Stimulated activated CD8-positive, alpha-beta memory T cell treated with anti-CD3 and anti-CD28 coated beads, Interleukin-15, amount 100 ng/mL, for 4 hours (primary cell): Measurements from ENCODE around the gene PRR5L.
"Not testable (repeated sequence)": the region's sequence is repeated elsewhere in the genome, so short reads cannot be mapped to it uniquely, and the experiment has no call there.

Experiments used
- DNase-seq, 2 donors: peaks; one replicate each; pipeline ENCODE4 v3.0.0-alpha.2; 2020; ENCODE audit warnings: low read depth in 2 of 2

PRR5L gene

DNA sequence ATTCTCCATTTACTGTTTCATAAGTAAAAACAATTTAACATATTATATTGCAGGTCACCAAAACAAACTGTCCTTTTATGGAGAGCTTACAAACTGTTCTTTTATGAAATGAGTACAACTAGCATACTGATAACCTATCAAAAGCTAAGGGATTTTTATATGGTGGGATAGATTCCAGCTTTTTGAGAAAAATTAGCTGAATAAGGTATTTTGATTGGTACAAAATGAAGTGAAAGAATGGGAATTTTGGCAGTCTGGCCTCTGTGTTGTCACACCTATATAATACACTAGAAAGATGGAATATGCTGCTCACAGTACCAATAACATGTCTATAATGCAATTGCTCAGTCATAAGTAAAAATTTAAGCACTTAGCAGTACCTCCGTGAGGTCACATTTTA is 202.6 kb downstream of the PRR5L start:
- no peak for DNase-seq

DNA sequence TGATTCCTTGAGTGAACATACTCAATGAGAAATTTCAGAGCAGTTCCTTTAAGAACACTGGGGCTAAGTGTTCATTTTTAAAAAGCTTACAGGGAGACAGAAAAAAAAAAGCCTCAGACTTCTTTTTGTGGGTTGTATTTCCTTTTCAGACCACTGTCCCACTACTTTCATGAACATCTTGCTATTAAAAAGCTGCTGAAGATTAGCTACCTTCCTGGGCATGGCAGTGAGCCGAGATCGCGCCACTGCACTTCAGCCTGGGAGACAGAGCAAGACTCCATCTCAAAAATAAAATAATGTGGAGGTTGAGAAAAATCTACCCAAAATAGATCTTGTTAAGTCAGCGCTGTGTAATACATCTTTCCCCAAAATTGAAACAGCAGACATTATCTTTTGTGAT is 203.2 kb downstream of the PRR5L start:
- no peak for DNase-seq

DNA sequence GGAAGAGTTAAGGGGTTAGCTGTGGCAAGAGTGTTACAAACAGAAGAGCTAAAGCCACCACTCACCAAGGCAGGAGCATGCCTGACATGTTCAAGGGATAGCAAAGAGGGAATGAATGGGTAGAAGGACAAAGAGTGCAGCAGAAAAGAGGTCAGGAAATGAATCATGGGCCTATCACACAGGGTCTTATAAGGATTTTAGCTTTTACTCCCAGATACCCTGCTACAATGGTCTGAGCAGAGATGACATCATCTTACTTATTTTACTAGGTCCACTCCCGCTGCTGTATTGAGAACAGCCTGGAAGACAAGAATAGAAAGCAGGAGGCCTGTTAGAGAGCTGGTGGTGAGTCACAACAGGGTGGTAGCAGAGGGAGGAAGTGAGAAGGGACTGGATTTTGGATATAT is 204.2 kb downstream of the PRR5L start:
- no peak for DNase-seq

DNA sequence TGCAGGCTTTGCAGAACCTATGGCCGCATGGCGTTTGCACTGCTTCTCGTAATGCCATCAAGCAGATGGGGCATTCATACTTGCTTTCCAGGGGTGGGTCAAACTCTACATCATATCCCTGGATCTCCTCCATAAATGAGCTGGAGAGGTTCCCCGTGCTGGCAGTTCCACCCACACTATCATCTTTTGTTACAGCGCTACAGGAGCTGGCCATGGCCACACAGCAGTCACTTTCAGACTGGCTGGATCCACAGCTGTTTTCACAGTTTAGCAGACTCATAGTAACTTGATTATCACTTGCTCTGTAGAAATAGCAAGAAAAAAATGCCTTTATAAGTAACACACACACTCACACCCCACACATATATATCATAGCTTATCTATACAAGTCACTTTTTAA is 205.1 kb downstream of the PRR5L start:
- no peak for DNase-seq

DNA sequence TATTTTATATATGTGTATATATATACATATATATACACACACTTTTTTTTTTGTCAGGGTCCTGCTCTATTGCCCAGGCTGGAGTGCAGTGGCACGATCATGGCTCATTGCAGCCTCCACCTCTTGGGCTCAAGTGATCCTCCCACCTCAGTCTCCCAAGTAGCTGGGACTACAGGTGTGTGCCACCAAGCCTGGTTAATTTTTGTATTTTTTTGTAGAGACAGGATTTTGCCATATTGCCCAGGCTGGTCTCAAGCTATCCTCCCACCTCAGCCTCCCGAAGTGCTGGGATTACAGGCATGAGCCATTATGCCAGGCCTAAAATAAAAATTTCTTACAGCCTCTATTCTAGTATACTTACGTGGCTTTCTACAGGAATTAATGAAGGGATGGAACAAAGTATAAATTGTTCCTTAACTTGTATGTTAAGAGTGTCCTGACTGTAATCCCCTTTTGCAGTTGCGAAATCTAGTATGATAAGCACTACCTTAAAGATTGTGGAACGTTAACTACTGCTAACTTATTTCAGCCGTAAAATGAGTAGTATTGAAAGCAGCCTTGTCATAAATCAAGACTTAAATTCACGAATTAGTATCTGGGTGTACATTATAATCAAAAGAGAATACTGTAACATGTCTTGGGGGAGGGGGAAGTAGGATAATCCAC is 211.9 kb downstream of the PRR5L start:
- no peak for DNase-seq

DNA sequence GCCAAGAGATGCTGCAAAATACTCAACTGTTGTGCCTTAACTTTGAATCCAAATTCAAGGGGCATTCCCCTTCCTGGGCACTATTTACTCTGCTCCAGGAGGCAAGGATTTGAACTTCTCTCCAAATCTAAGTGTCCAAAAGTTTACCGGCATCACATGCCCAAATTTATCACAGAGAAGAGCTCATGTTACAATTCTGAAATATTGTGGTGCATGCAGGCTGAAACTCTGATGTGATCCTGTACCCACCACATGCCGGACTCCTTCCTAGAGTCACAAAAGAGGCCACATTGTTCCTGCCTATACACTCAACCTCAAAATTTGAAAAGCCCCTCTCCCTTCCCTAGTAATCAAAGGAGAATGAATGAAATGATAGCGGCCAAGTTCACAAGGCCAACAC is 212.7 kb downstream of the PRR5L start:
- DNase-seq = no peak

DNA sequence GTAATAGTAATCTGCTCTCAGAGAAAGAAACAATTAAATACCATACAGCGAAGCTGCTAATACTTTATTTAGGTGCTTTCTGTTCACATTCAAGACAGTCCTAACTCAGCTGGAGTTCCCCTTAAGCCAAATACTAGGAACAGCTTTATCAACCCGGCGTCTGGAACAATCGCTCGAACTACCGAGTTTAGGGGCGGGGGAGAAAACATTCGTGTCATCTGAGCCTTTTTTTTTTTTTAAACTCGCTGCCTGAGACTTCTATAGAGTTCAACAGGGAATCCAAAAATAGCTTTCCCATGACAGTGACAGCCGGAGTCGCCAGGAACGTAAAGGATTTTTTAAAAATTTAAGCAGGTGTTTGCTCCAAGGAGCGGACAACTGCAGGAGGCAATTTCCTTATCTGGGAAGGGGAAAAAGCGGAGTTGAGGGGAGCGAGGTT is 213.1 kb downstream of the PRR5L start:
- peak in 1 of 2 donors; percentile 18 for DNase-seq

DNA sequence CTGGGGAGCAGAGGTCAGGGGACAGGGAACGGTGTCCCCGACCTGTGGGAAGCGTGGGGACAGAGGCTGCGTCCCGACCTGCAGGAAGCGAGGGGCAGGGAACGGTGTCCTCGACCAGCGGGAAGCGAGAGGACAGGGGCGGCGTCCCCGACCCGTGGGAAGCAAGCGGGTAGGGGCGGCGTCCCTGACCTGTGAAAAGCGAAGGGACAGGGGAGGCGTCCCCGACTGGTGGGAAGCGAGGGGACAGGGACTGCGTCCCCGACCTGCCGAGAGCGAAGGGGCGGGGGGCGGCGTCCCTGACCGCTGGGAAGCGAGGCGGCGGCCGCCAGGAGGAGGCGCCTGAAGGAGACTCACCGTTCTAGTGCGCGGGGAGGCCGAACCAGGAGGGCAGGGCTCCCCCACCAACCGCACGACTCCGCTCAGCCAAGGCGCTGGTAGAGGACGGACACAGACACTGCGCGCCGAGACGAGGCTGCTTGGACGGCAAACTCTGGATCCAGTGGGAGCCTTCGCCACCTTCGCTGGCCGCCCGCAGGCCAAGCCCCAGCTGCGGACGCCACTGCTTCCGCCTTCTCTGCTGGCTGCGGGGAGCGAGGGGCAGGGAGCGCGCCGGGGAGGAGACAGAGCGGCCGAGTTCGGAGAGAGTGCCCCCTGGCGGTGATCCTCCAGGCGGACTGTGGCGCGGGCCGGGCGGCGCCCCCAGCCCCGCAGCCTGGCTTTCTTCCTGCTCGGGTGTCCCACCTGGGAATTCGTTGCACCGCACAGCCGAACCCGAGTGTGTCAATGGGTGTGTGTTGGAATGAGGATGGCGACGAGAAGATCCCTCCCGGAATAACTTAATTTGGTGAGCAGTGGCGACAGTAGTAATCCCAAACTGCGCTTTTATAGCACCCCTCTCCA is 213.9 kb downstream of the PRR5L start, which contains the start of gene TRAF6:
TSS of gene TRAF6 (minus strand) at position 579 of the 900 bp plus-strand sequence. CDS start 8,757 bp downstream, outside the sequence.
- peak; percentile 73 to 76 for DNase-seq

DNA sequence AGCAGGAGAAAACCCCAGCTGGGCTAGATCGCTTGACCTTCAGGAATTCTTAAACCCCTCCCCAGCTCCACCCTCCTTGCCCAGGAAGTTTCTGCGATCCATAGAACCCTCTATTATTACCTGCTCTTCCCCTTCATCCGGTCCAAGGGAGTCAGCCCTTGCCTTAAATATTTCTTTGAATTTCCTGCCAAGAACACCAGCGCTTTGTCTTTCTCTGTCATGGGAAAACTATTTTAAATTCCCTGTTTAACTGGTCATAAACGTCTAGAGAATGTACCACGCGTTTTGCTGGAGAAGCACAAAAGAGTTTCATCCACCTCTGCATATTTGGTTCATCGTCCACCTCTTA is 214.5 kb downstream of the PRR5L start:
- no peak for DNase-seq

DNA sequence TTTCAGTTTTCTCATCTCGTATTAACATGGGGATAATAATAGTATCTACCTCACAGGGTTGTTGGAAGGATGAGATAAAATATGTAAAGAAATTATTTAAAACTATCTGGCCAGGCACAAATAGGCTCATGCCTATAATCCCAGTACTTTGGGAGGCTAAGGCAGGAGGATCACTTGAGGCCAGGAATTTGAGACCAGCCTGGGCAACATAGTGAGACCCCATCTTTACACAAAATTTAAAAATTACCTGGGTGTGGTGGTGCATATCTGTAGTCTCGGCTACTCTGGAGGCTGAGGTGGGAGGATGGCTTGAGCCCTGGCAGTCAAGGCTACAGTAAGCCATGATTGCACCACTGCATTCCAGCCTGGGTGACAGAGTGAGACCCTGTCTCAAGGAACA is 215.0 kb downstream of the PRR5L start:
- not testable (repeated sequence) for DNase-seq

DNA sequence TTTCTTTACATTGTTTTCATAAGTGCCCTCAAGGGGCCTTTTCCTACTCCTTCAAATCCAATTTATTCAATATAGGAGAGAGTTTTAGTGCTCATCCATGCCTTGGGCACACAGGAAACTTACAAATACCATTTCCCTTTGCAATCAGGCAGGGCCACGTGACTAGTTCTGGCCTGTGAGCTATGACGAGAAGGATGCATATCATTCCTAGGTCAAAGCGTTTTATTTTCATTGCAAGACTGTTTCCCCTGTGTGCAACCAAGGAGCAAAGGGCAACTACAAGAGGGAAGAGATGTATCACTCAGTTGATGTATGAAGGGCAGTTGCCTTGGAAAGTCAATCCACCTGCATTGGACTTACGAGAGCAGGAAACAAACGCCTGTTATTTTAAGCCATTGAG is 215.9 kb downstream of the PRR5L start:
- no peak for DNase-seq

DNA sequence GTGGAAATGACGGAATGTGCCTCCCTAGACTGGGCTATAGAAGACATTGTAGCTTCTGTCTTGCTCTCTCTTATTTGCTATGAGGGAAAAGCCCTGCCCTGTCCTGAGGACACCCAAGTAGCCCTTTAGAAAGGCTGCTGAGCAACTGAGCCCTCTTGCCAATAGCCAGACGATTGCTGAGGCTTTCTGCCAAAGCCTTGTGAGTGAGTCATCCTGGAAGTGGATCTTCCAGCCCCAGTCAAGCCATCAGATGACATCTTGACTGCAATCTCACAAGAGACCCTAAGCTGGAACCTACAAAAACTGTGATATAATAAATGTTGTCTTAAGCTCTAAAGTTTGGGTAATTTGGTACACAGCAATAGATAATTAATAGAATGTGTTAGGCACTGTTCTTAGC is 217.9 kb downstream of the PRR5L start:
- no peak for DNase-seq
